HCT116 (cell line): Measurements from ENCODE around the gene IRGM. TPM values are rescaled to one million over a fixed set of nuclear protein-coding genes. Genes with fewer than 3 reads are reported as not detected.

Experiments used
- ATAC-seq: fragments of 200-7000 bp; cut with Tn5 transposase; 2 replicates; pipeline ENCODE4 v1.9.1; 2020; ENCODE audit warnings: mild to moderate bottlenecking, moderate library complexity
- BruUV-seq: library from RNA; stranded (reverse); fragments of 400-500 nt; replicated peaks from 2 replicates; lab custom pipeline; 2021; lab: Mats Ljungman, UMichigan
- CTCF ChIA-PET: fragments of 300-600 bp; sonication (Branson Sonifier 250); formaldehyde crosslinking; loops from one replicate; lab custom pipeline; 2021; ENCODE audit warnings: antibody characterized with exemption; lab: Charles Lee
- POLR2A ChIA-PET: fragments of 300-600, 350-600 bp; sonication (Branson Sonifier 250); formaldehyde crosslinking; loops from one replicate; lab custom pipeline; 2021; ENCODE audit warnings: antibody characterized with exemption; lab: Charles Lee
- RAD21 ChIA-PET, 2 experiments: fragments of 300-600 bp; sonication (Branson Sonifier 250); formaldehyde crosslinking; loops; one replicate each; lab custom pipeline; 2023; ENCODE audit warnings: low total read pairs in 2 of 2; ENCODE audit not compliant: uncharacterized antibody in 2 of 2, unreplicated experiment in 2 of 2, low non-redundant PET in 1 of 2; lab: Charles Lee
- DNase-seq: peaks from one replicate; pipeline ENCODE4 v3.0.0-alpha.2; 2010; ENCODE audit warnings: low read depth, low spot score
- H2AFZ ChIP-seq: fragments of 200-600 bp; shearing (Covaris generic), sonication (generic); 2 replicates; pipeline ENCODE4 v1.6.1; 2017; ENCODE audit warnings: low read depth, mixed run types, mixed read lengths, antibody characterized with exemption, low read length; ENCODE audit not compliant: poor library complexity, severe bottlenecking
- H3K27ac ChIP-seq: 2 replicates; pipeline ENCODE4 v1.5.1; 2012; ENCODE audit warnings: low read depth, low read length
- H3K27me3 ChIP-seq: fragments of 200-600 bp; sonication (generic); 2 replicates; pipeline ENCODE4 v1.6.1; 2016; ENCODE audit warnings: mixed run types, low read length, mixed read lengths; ENCODE audit not compliant: insufficient read depth
- H3K36me3 ChIP-seq, 2 experiments: fragments of 200-500 bp in 1 of 2; fragments of 200-600 bp in 1 of 2; sonication (Bioruptor generic) in 1 of 2; sonication (generic) in 1 of 2; 2 replicates each; pipeline versions ENCODE4 v1.5.1 to v1.6.1; 2014 to 2016; ENCODE audit warnings: low read length in 2 of 2, inconsistent platforms in 1 of 2, mixed read lengths in 1 of 2, mixed run types in 1 of 2; ENCODE audit not compliant: insufficient read depth in 2 of 2, control insufficient read depth in 1 of 2
- H3K4me1 ChIP-seq, 2 experiments: fragments of 200-600 bp in 1 of 2; sonication (generic) in 1 of 2; 2 replicates each; pipeline versions ENCODE4 v1.5.1 to v1.6.1; 2012 to 2017; ENCODE audit warnings: low read length in 2 of 2, inconsistent platforms in 1 of 2, mild to moderate bottlenecking in 1 of 2, mixed read lengths in 1 of 2, mixed run types in 1 of 2, moderate library complexity in 1 of 2; ENCODE audit not compliant: insufficient read depth in 2 of 2, control insufficient read depth in 1 of 2
- H3K4me2 ChIP-seq: fragments of 200-600 bp; sonication (generic); 2 replicates; pipeline ENCODE4 v1.6.1; 2017; ENCODE audit warnings: mixed run types, low read length, mixed read lengths
- H3K4me3 ChIP-seq, 2 experiments: fragments of 200-600 bp in 1 of 2; sonication (generic) in 1 of 2; replicated peaks in 1 of 2; 2 replicates each; pipeline ENCODE4 v1.5.1; 2011 to 2016; ENCODE audit warnings: low read length in 2 of 2, control low read depth in 1 of 2, low read depth in 1 of 2, mild to moderate bottlenecking in 1 of 2, mixed read lengths in 1 of 2, mixed run types in 1 of 2
- H3K79me2 ChIP-seq: fragments of 200-600 bp; sonication (generic); 2 replicates; pipeline ENCODE4 v1.6.1; 2017; ENCODE audit warnings: mild to moderate bottlenecking, mixed run types, low read length, moderate library complexity, mixed read lengths; ENCODE audit not compliant: insufficient read depth
- H3K9ac ChIP-seq: fragments of 200-600 bp; sonication (generic); 2 replicates; pipeline ENCODE4 v1.6.1; 2016; ENCODE audit warnings: low read length, mixed read lengths
- H3K9me2 ChIP-seq: fragments of 200-600 bp; sonication (generic), shearing (Covaris generic); 2 replicates; pipeline ENCODE4 v1.6.1; 2017; ENCODE audit warnings: mixed run types, mild to moderate bottlenecking, moderate library complexity; ENCODE audit not compliant: insufficient read depth
- H3K9me3 ChIP-seq, 2 experiments: fragments of 200-500 bp in 1 of 2; fragments of 200-600 bp in 1 of 2; sonication (Bioruptor generic) in 1 of 2; sonication (generic) in 1 of 2; 2 replicates each; pipeline ENCODE4 v1.6.1; 2014 to 2017; ENCODE audit warnings: low read length in 2 of 2, mixed read lengths in 2 of 2, inconsistent platforms in 1 of 2, low read depth in 1 of 2, mild to moderate bottlenecking in 1 of 2, mixed run types in 1 of 2, moderate library complexity in 1 of 2; ENCODE audit not compliant: control insufficient read depth in 1 of 2, insufficient read depth in 1 of 2
- H4K20me1 ChIP-seq: fragments of 200-600 bp; sonication (generic), shearing (Covaris generic); 2 replicates; pipeline ENCODE4 v1.6.1; 2017; ENCODE audit warnings: mixed run types, mild to moderate bottlenecking, moderate library complexity; ENCODE audit not compliant: insufficient read depth
- CTCF ChIP-seq, 3 experiments: fragments of 200-600 bp in 1 of 3; sonication (generic) in 1 of 3; IDR thresholded peaks in 2 of 3; conservative IDR thresholded peaks in 1 of 3; 2 replicates each; pipeline ENCODE4 v1.5.1; 2012 to 2017; ENCODE audit warnings: low read depth in 2 of 3, low read length in 2 of 3, antibody characterized with exemption in 1 of 3, borderline replicate concordance in 1 of 3, control low read depth in 1 of 3, mild to moderate bottlenecking in 1 of 3, mixed read lengths in 1 of 3, mixed run types in 1 of 3, moderate library complexity in 1 of 3; ENCODE audit not compliant: insufficient read depth in 1 of 3
- RAD21 ChIP-seq: IDR thresholded peaks from 2 replicates; pipeline ENCODE4 v1.6.1; 2012; ENCODE audit warnings: low read depth, mild to moderate bottlenecking
- ZBTB33 ChIP-seq: IDR thresholded peaks from 2 replicates; pipeline ENCODE4 v1.6.1; 2011; ENCODE audit warnings: mild to moderate bottlenecking, low read length, moderate library complexity; ENCODE audit not compliant: insufficient replicate concordance; ENCODE audit errors: extremely low read depth
- intact Hi-C: fragments of 100-400 bp; cut with micrococcal nuclease; formaldehyde crosslinking; loops from 2 replicates; pipeline ENCODE4 v1.10.0; 2022
- total RNA-seq: library from RNA; stranded (reverse); gene quantifications from one replicate; pipeline ENCODE4 v1.2.1, GENCODE V29; 2021; ENCODE audit not compliant: unreplicated experiment

IRGM gene
- total RNA-seq, 1 experiment from 2014 or later: not detected

- Histone ChIP-seq H3K36me3 (peaks cover 0 to 2% of the 10 kb centered on the region in 2 experiments; a peak in 1 of 4 replicates), H2AFZ (peak overlapping the region; percentile 92), H3K4me1 (peaks cover 0 to 14% of the 10 kb centered on the region in 2 experiments; a peak in 2 of 4 replicates), H3K9me3 (no peaks in the 10 kb centered on the region), H3K4me3 (peak overlapping the region; percentile 19 to 52)
- ChIA-PET POLR2A (interaction anchor here (1.1 kb wide), 1 partner anchor 22 kb away, joined by 3 read pairs; the partner anchor contains the start of gene SMIM3), RAD21 (no interaction called here)
- TF ChIP-seq ZBTB33: no peak
- TF ChIP-seq RAD21: peak; percentile 43
- TF ChIP-seq CTCF (IDR thresholded peaks at IDR 0.05 in 2 of 3, conservative IDR thresholded peaks at IDR 0.05 in 1 of 3; ENCODE audit: borderline replicate concordance in 1 of 3, insufficient read depth in 1 of 3, low read depth in 2 of 3, low read length in 2 of 3): peak; percentile 33 to 73 (median 42); a peak in 5 of 6 replicates
- TF ChIP-seq, all 23 proteins: peak for 2
- CTCF ChIA-PET: interaction anchor here (0.6 to 1.7 kb wide), 5 partner anchors 8 to 342 kb away, joined by 3 to 12 read pairs (median 4); partner anchors contain the start of gene SMIM3
- Histone ChIP-seq H4K20me1 (no peaks in the 10 kb centered on the region), H3K27me3 (no peaks in the 10 kb centered on the region), H3K27ac (peak overlapping the region; percentile 59), H3K9me2 (no peaks in the 10 kb centered on the region), H3K79me2 (no peaks in the 10 kb centered on the region), H3K9ac (peak overlapping the region; percentile 36), H3K4me2 (peak overlapping the region; percentile 81)
- no TSS peak for BruUV-seq
- DNase-seq (peak; percentile 51), ATAC-seq (peak; percentile 84)
- intact Hi-C loops: loop anchor here (1.0 kb wide), 1 partner anchor 46 kb away; no protein-coding TSS in a partner anchor
Measured at GRCh38 chr5:150801117-150801927, 45.0 kb upstream of the IRGM start.
